K562 (cell line): ENCODE data around the gene CAPN5. TPM values are rescaled to one million over a fixed set of nuclear protein-coding genes. Genes with fewer than 3 reads are reported as not detected.
A peak's percentile ranks its signal among the peaks of the same experiment; 100 is the strongest.

Experiments used
- ATAC-seq: fragments of 200-7000 bp; cut with Tn5 transposase; 3 replicates; pipeline ENCODE4 v1.9.1; 2020; ENCODE audit warnings: moderate library complexity
- BruUV-seq: library from RNA; stranded (reverse); fragments of 400-500 nt; replicated peaks from 2 replicates; lab custom pipeline; 2021; lab: Mats Ljungman, UMichigan
- CTCF ChIA-PET: fragments of 300-600 bp; formaldehyde crosslinking; extraction: SDS; loops from one replicate; lab custom pipeline; 2021; ENCODE audit warnings: low intra/inter-chr PET ratio; lab: Yijun Ruan, JAX
- POLR2A ChIA-PET: fragments of 300-600, 350-650 bp; sonication (Branson Sonifier 250); formaldehyde crosslinking; extraction: SDS; loops from one replicate; lab custom pipeline; 2021; ENCODE audit warnings: antibody characterized with exemption, inconsistent platforms; lab: Yijun Ruan, JAX
- DNase-seq, 4 experiments: peaks; one replicate each; pipeline versions ENCODE4 v3.0.0 to v3.0.0-alpha.2; 2011 to 2018; ENCODE audit warnings: low spot score in 3 of 4, mixed read lengths in 3 of 4; ENCODE audit errors: extremely low read depth in 1 of 4
- FAIRE-seq: peaks from 2 replicates; lab custom pipeline; 2011; peaks lifted over from hg19 to GRCh38; lab: Jason Lieb, UNC
- H2AFZ ChIP-seq: 2 replicates; pipeline ENCODE4 v1.6.0; 2011; ENCODE audit warnings: low read depth, low read length, control low read depth, inconsistent platforms
- H3K27ac ChIP-seq: fragments of 200-600 bp; 3 replicates; pipeline ENCODE4 v1.8.0; 2011; ENCODE audit warnings: low read depth, mild to moderate bottlenecking, control low read depth, inconsistent platforms, low read length, moderate library complexity, mixed read lengths; ENCODE audit errors: extremely low read depth
- H3K27me3 ChIP-seq, 2 experiments: fragments of 300-600 bp in 1 of 2; 2 replicates in 1 of 2; 3 replicates in 1 of 2; pipeline versions ENCODE4 v1.6.0 to v1.8.0; 2011; ENCODE audit warnings: inconsistent platforms in 2 of 2, low read length in 2 of 2, mild to moderate bottlenecking in 1 of 2, mixed read lengths in 1 of 2, moderate library complexity in 1 of 2; ENCODE audit not compliant: control insufficient read depth in 2 of 2, insufficient read depth in 2 of 2
- H3K36me3 ChIP-seq: fragments of 300-600 bp; 3 replicates; pipeline ENCODE4 v1.8.0; 2011; ENCODE audit warnings: mild to moderate bottlenecking, low read length, inconsistent platforms; ENCODE audit not compliant: control insufficient read depth, insufficient read depth
- H3K4me1 ChIP-seq, 2 experiments: fragments of 200-600 bp in 1 of 2; replicated peaks in 1 of 2; 2 replicates in 1 of 2; 3 replicates in 1 of 2; pipeline versions ENCODE4 v1.5.1 to v1.8.0; 2011; ENCODE audit warnings: inconsistent platforms in 2 of 2, low read length in 2 of 2, mild to moderate bottlenecking in 1 of 2, mixed read lengths in 1 of 2, moderate library complexity in 1 of 2; ENCODE audit not compliant: control insufficient read depth in 2 of 2, insufficient read depth in 2 of 2
- H3K4me2 ChIP-seq: 2 replicates; pipeline ENCODE4 v1.6.1; 2011; ENCODE audit warnings: low read length, control low read depth, inconsistent platforms, mixed read lengths; ENCODE audit not compliant: insufficient read depth
- H3K4me3 ChIP-seq: fragments of 200-600 bp; sonication (generic), shearing (Covaris generic); 2 replicates; pipeline ENCODE4 v1.5.1; 2016; ENCODE audit warnings: control low read depth, inconsistent platforms
- H3K79me2 ChIP-seq: fragments of 200-600 bp; 3 replicates; pipeline ENCODE4 v1.8.0; 2011; ENCODE audit warnings: low read length, inconsistent platforms; ENCODE audit not compliant: control insufficient read depth, insufficient read depth
- H3K9ac ChIP-seq, 2 experiments: 2 replicates each; pipeline versions ENCODE4 v1.6.0 to v1.6.1; 2011; ENCODE audit warnings: low read depth in 2 of 2, low read length in 2 of 2, control low read depth in 1 of 2, inconsistent platforms in 1 of 2, mild to moderate bottlenecking in 1 of 2, mixed read lengths in 1 of 2; ENCODE audit not compliant: insufficient read depth in 1 of 2
- H3K9me1 ChIP-seq: one replicate; pipeline ENCODE4 v1.6.0; 2011; ENCODE audit warnings: inconsistent platforms, mild to moderate bottlenecking, low read length, moderate library complexity; ENCODE audit not compliant: control insufficient read depth, insufficient read depth
- H3K9me3 ChIP-seq: replicated peaks from 2 replicates; pipeline ENCODE4 v1.5.1; 2011; ENCODE audit warnings: low read depth, low read length, inconsistent platforms; ENCODE audit not compliant: control insufficient read depth, insufficient read depth
- H4K20me1 ChIP-seq: replicated peaks from 2 replicates; pipeline ENCODE4 v1.6.1; 2011; ENCODE audit warnings: low read length, inconsistent platforms, mixed read lengths; ENCODE audit not compliant: control insufficient read depth, insufficient read depth
- MEIS2 ChIP-seq: fragments of 450-650 bp; IDR thresholded peaks from 2 replicates; pipeline ENCODE4 v1.6.1; 2014; ENCODE audit warnings: mild to moderate bottlenecking; ENCODE audit not compliant: partially characterized antibody
- MLLT1 ChIP-seq, 2 experiments: fragments of 450-650 bp; IDR thresholded peaks; 2 replicates each; pipeline ENCODE4 v1.6.1; 2016
- MTA2 ChIP-seq: fragments of 450-650 bp; IDR thresholded peaks from 2 replicates; pipeline ENCODE4 v1.6.1; 2016; ENCODE audit warnings: low read depth
- TEAD1 ChIP-seq, 2 experiments: fragments of 450-650 bp in 1 of 2; sonication (generic) in 1 of 2; formaldehyde crosslinking; IDR thresholded peaks; 2 replicates each; pipeline versions ENCODE4 v1.4.0 to v1.8.0; 2020 to 2022; ENCODE audit warnings: mild to moderate bottlenecking in 2 of 2, missing genetic modification reagents in 1 of 2
- ZBTB8A ChIP-seq: fragments of 450-650 bp; IDR thresholded peaks from 2 replicates; pipeline ENCODE4 v1.6.1; 2018; ENCODE audit warnings: mild to moderate bottlenecking, moderate library complexity; ENCODE audit not compliant: partially characterized antibody
- WGBS: fragments of 100-300 bp; shearing (Covaris generic); methylation state at CpG from one replicate; pipeline ENCODE4 v1.1.6; 2016; ENCODE audit warnings: low coverage, mixed read lengths; ENCODE audit not compliant: insufficient coverage; ENCODE audit errors: missing lambda C conversion rate; 5-methylcytosine and 5-hydroxymethylcytosine counted together
- in situ Hi-C: fragments of 300-500 bp; cut with MboI; formaldehyde crosslinking; loops from 4 replicates; pipeline ENCODE4 v1.15.0; 2018; ENCODE audit warnings: inconsistent platforms, mixed read lengths
- intact Hi-C: fragments of 100-400 bp; cut with micrococcal nuclease; formaldehyde crosslinking; loops from 2 replicates; pipeline ENCODE4 v1.14.2; 2022
- polyA plus RNA-seq, 8 experiments: library from polyadenylated mRNA; depleted of rRNA in 4 of 8; stranded (reverse) in 5 of 8; unstranded in 3 of 8; fragments of >200 nt; fragmentation: Nextera tagmentation in 2 of 8; fragmentation: Illumina TruSeq in 1 of 8; extraction: Ambion mirVana in 2 of 8; extraction: Trizol in 1 of 8; gene quantifications; 2 replicates each; pipeline versions ENCODE4 v1.2.1 to v1.2.3, GENCODE V29; 2011 to 2014; ENCODE audit warnings: inconsistent platforms in 1 of 8, missing spikeins in 1 of 8
- total RNA-seq, 7 experiments: library from RNA; depleted of rRNA in 6 of 7; stranded (reverse); fragments of >200 nt in 6 of 7; fragmentation: Illumina TruSeq in 2 of 7; extraction: Trizol in 2 of 7; gene quantifications; 2 replicates each; pipeline versions ENCODE4 v1.2.1 to v1.2.3, GENCODE V29; 2011 to 2021; ENCODE audit warnings: low replicate concordance in 1 of 7

Gene CAPN5
- total and polyA plus RNA-seq, 9 of the 15 experiments (the other 6 are each of a cell fraction or from before 2014, with no cell fraction given), result 0.04 to 0.44 (median 0.14) TPM; not detected in 2

GRCh38 chr11:77158041-77158695 is 91.4 kb downstream of the CAPN5 start:
- peaks cover 8% of the 10 kb centered on the region; the same call in 1 of the 2 replicates for H4K20me1 ChIP-seq
- no peak overlapping the region for H3K4me2 ChIP-seq
- peaks cover 0 to 5% of the 10 kb centered on the region in 2 experiments; a peak in 1 of 5 replicates for H3K4me1 ChIP-seq
- ChIA-PET POLR2A (interaction anchor here (1.6 kb wide), 1 partner anchor 19 kb away, joined by 3 read pairs; no protein-coding TSS in a partner anchor), CTCF (no interaction called here)
- 3% methylated on average over 19 of the region's 19 CpGs for WGBS
- no peak for TF ChIP-seq TEAD1 (CRISPR knock-in tag; IDR thresholded peaks at IDR 0.05)
- TF ChIP-seq MTA2, result no peak
- TF ChIP-seq MLLT1 (IDR thresholded peaks at IDR 0.05), result no peak
- no peak for TF ChIP-seq MEIS2
- no peak for TF ChIP-seq ZBTB8A
- TF ChIP-seq, all 486 proteins: peak for 0
- Histone ChIP-seq H3K27me3 (peaks cover 2 to 90% of the 10 kb centered on the region in 2 experiments; a peak in 4 of 5 replicates), H3K36me3 (no peaks in the 10 kb centered on the region), H2AFZ (no peak overlapping the region), H3K9me1 (no peaks in the 10 kb centered on the region), H3K79me2 (no peaks in the 10 kb centered on the region), H3K9ac (peak overlapping the region in 1 of 2 experiments; percentile 26; a peak in 1 of 4 replicates), H3K9me3 (no peaks in the 10 kb centered on the region), H3K4me3 (no peak overlapping the region), H3K27ac (no peak overlapping the region)
- in situ Hi-C loops, result no loop called here
- ATAC-seq (no peak), DNase-seq (no peak), FAIRE-seq (no peak)
- BruUV-seq, result no TSS peak
- intact Hi-C loops, result no loop called here
